NT2/D1 (cell line): ENCODE measurements around the gene APBA2.

Source experiments
- SUZ12 ChIP-seq: IDR thresholded peaks from 2 replicates; pipeline ENCODE4 v1.6.1; 2011; ENCODE audit not compliant: insufficient read length, insufficient read depth; ENCODE audit errors: extremely low read depth
- YY1 ChIP-seq: IDR thresholded peaks from 2 replicates; pipeline ENCODE4 v1.6.1; 2011; ENCODE audit not compliant: insufficient read length, insufficient read depth
- ZNF274 ChIP-seq: IDR thresholded peaks from 2 replicates; pipeline ENCODE4 v1.6.1; 2011; ENCODE audit warnings: mild to moderate bottlenecking, low read depth, low read length

DNA sequence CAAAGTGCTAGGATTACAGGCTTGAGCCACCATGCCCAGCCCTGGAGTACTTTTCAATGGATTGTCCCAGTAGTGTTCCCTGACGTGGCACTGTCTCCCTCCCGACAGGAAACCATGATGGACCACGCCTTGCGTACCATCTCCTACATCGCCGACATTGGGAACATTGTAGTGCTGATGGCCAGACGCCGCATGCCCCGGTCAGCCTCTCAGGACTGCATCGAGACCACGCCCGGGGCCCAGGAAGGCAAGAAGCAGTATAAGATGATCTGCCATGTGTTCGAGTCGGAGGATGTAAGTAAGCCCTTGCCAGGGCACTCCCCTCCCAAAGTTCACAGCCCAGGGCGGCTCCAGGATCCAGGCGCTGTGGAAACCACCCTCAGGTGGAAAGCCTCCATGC lies 215.7 kb downstream of the APBA2 start:
- TF ChIP-seq ZNF274 (no peak), YY1 (no peak), SUZ12 (no peak)
